Measurements from ENCODE around the gene DDX17. TPM values are rescaled to one million over a fixed set of nuclear protein-coding genes. Genes with fewer than 3 reads are reported as not detected.

DDX17 gene
- total and polyA plus RNA-seq, 10 of the 15 experiments (the other 5 are each of a cell fraction or from before 2014, with no cell fraction given), result 25.2 to 778 (median 266) TPM

DNA sequence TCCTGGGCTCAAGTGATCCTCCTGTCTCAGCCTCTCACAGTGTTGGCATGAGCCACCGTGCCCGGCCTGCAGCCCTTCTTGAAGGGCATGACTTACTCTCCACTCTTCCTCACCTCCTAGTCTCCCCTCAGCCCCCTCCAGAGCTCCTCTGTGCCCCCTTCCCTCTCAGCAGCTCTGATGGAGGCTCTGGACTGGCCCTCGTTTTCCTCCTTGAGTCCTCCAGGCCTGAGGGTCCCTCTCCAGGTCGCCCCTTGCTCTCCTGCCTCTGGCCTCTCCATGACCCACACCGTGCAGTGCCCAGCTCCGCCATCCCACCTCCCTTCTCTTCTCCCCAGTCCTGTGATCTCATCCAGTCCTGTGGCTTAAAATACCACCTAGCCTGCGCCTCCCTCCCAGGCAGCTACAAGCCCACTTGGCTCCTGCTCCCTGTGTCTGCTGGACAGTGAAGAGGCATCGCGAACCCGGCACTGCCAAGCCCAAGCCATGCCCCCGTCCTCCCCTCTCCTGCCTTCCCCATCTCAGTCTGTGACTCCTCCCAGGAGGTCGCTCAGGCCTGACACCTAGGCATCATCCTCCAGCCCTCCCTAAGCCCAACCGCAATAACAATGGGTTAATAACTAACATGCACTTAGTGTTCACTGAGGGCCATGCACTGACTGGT, 63.0 kb downstream of the DDX17 start:
- ATAC-seq (no peak), DNase-seq (ENCODE audit: low read depth, low spot score) (no peak), FAIRE-seq (no peak)
- Histone ChIP-seq H2AFZ (ENCODE audit: control insufficient read depth, low read depth, low read length) (no peak overlapping the region), H3K9me3 (replicated peaks; ENCODE audit: control insufficient read depth, insufficient read depth, low read length) (no peaks in the 10 kb centered on the region), H3K79me2 (ENCODE audit: control insufficient read depth, insufficient read depth, low read length) (no peaks in the 10 kb centered on the region), H3K4me3 (no peak overlapping the region), H4K20me1 (ENCODE audit: control insufficient read depth, insufficient read depth) (no peaks in the 10 kb centered on the region), H3K9ac (ENCODE audit: control insufficient read depth, insufficient read depth, low read length) (no peak overlapping the region), H3K27me3 (replicated peaks in 1 of 2; ENCODE audit: control insufficient read depth in 2 of 2, insufficient read depth in 2 of 2, low read length in 1 of 2) (peaks cover 0 to 2% of the 10 kb centered on the region in 2 experiments; a peak in 3 of 4 replicates), H3K4me2 (ENCODE audit: control insufficient read depth, insufficient read depth) (no peak overlapping the region), H3K27ac (ENCODE audit: control insufficient read depth, insufficient read depth) (no peak overlapping the region), H3K4me1 (ENCODE audit: control insufficient read depth, insufficient read depth, low read length) (no peaks in the 10 kb centered on the region), H3K36me3 (ENCODE audit: control insufficient read depth in 2 of 2, insufficient read depth in 2 of 2, low read length in 1 of 2) (no peaks in the 10 kb centered on the region)
- no TSS peak for BruUV-seq (replicated peaks)
- ChIA-PET RAD21 (ENCODE audit: unreplicated experiment) (no interaction called here), POLR2A (no interaction called here), SMC1A (ENCODE audit: uncharacterized antibody, unreplicated experiment) (no interaction called here), CTCF (no interaction called here)
- WGBS (ENCODE audit: insufficient coverage, insufficient replicate concordance, low lambda C conversion rate, missing lambda C conversion rate), result 36% methylated on average over 12 of the region's 13 CpGs
- in situ Hi-C loops (cut with MboI), result no loop called here
- intact Hi-C loops (cut with micrococcal nuclease; ENCODE audit: unreplicated experiment), result no loop called here
- TF ChIP-seq ZBTB4 (CRISPR knock-in tag; IDR thresholded peaks at IDR 0.05), result no peak

DNA sequence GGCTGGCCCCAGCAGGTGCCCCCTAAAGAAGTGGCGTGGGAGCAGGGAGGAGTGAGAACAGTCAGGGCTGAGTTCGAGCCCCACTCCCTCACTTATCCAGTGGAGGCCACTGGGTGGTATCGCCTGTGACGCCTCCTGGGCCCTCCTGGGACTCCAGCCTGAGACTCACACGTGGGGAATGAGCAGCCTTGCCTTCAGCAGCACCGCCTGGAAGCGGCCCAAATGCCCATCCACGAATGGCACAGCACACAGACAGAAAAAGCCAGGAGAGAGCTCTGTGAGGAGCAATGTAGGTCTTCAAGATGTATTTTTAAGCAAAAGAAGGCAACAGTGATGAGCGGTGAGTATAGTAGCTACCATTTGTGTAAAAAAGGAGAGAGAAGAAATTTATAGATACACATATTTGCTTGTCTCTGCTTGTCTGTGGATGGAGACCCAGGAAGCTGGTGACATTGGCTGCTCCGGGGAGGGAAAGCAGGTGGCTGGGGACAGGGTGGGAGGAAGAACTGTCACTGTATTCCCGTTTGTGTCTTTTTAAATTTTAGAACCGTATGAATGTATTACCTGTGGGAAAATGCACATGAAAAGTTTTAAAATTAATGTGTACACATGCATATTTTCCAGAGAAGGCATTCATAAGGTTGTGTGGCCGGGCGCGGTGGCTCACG, 64.4 kb downstream of the DDX17 start:
- CTCF ChIA-PET, result no interaction called here
- SMC1A ChIA-PET (ENCODE audit: uncharacterized antibody, unreplicated experiment), result interaction anchor here (0.7 kb wide), 1 partner anchor 55 kb away, joined by 3 read pairs; no protein-coding TSS in a partner anchor
- DNase-seq (ENCODE audit: low read depth, low spot score) (no peak), ATAC-seq (no peak), FAIRE-seq (no peak)
- Histone ChIP-seq H3K9ac (ENCODE audit: control insufficient read depth, insufficient read depth, low read length) (no peak overlapping the region), H3K27me3 (replicated peaks in 1 of 2; ENCODE audit: control insufficient read depth in 2 of 2, insufficient read depth in 2 of 2, low read length in 1 of 2) (peaks cover 0 to 2% of the 10 kb centered on the region in 2 experiments; a peak in 3 of 4 replicates), H3K9me3 (replicated peaks; ENCODE audit: control insufficient read depth, insufficient read depth, low read length) (no peaks in the 10 kb centered on the region), H3K27ac (ENCODE audit: control insufficient read depth, insufficient read depth) (no peak overlapping the region), H3K79me2 (ENCODE audit: control insufficient read depth, insufficient read depth, low read length) (no peaks in the 10 kb centered on the region), H3K4me3 (no peak overlapping the region), H4K20me1 (ENCODE audit: control insufficient read depth, insufficient read depth) (no peaks in the 10 kb centered on the region), H2AFZ (ENCODE audit: control insufficient read depth, low read depth, low read length) (no peak overlapping the region), H3K4me2 (ENCODE audit: control insufficient read depth, insufficient read depth) (no peak overlapping the region), H3K4me1 (ENCODE audit: control insufficient read depth, insufficient read depth, low read length) (no peaks in the 10 kb centered on the region), H3K36me3 (ENCODE audit: control insufficient read depth in 2 of 2, insufficient read depth in 2 of 2, low read length in 1 of 2) (no peaks in the 10 kb centered on the region)
- in situ Hi-C loops (cut with MboI) (no loop called here), intact Hi-C loops (cut with micrococcal nuclease; ENCODE audit: unreplicated experiment) (no loop called here)
- BruUV-seq (replicated peaks), result no TSS peak
- no peak for TF ChIP-seq NR2C2 (IDR thresholded peaks at IDR 0.05; ENCODE audit: borderline replicate concordance, control insufficient read depth, insufficient read length, low read depth)
- no peak for TF ChIP-seq PML (IDR thresholded peaks at IDR 0.05; ENCODE audit: low read length)
- no peak for TF ChIP-seq CBX5 (IDR thresholded peaks at IDR 0.05; ENCODE audit: low read depth)
- no peak for TF ChIP-seq CREB1 (IDR thresholded peaks at IDR 0.05; ENCODE audit: low read depth)
- no peak for TF ChIP-seq IRF4 (IDR thresholded peaks at IDR 0.05; ENCODE audit: low read depth, low read length)
- TF ChIP-seq BMI1 (IDR thresholded peaks at IDR 0.05; ENCODE audit: borderline replicate concordance), result no peak
- no peak for TF ChIP-seq SUZ12 (IDR thresholded peaks at IDR 0.05; ENCODE audit: unreplicated experiment)
- no peak for TF ChIP-seq ZSCAN29 (IDR thresholded peaks at IDR 0.05)
- no peak for TF ChIP-seq WRNIP1 (IDR thresholded peaks at IDR 0.05; ENCODE audit: borderline replicate concordance, low read depth, low read length)
- POLR2A ChIA-PET, result interaction anchor here (0.6 kb wide), 1 partner anchor 769 kb away, joined by 6 read pairs; no protein-coding TSS in a partner anchor
- RAD21 ChIA-PET (ENCODE audit: unreplicated experiment), result no interaction called here
- WGBS (ENCODE audit: insufficient coverage, insufficient replicate concordance, low lambda C conversion rate, missing lambda C conversion rate), result 36% methylated on average over 16 of the region's 16 CpGs
